Measurements from ENCODE around the gene MYO5A.

MYO5A gene

GRCh38 chr15:52334491-52335160 lies 194.1 kb downstream of the MYO5A start:
- FAIRE-seq (peak; percentile 20), DNase-seq (ENCODE audit: insufficient read length, low spot score) (no peak)
- TF ChIP-seq TAF1 (IDR thresholded peaks at IDR 0.05; ENCODE audit: low read depth, low read length) (no peak), POLR2A (IDR thresholded peaks at IDR 0.05; ENCODE audit: low read depth, low read length) (no peak), POLR2AphosphoS5 (IDR thresholded peaks at IDR 0.05; ENCODE audit: low read depth, low read length) (no peak), SPI1 (IDR thresholded peaks at IDR 0.05; ENCODE audit: low read depth, low read length) (no peak), PAX5 (IDR thresholded peaks at IDR 0.05; ENCODE audit: insufficient read depth, low read length, severe bottlenecking) (no peak), POU2F2 (IDR thresholded peaks at IDR 0.05; ENCODE audit: low read depth, low read length) (no peak)

- FAIRE-seq (peak; percentile 89), DNase-seq (ENCODE audit: insufficient read length, low spot score) (peak; percentile 21)
- TF ChIP-seq POLR2A (IDR thresholded peaks at IDR 0.05; ENCODE audit: low read depth, low read length) (no peak), PAX5 (IDR thresholded peaks at IDR 0.05; ENCODE audit: insufficient read depth, low read length, severe bottlenecking) (no peak), POLR2AphosphoS5 (IDR thresholded peaks at IDR 0.05; ENCODE audit: low read depth, low read length) (no peak), TAF1 (IDR thresholded peaks at IDR 0.05; ENCODE audit: low read depth, low read length) (no peak), SPI1 (IDR thresholded peaks at IDR 0.05; ENCODE audit: low read depth, low read length) (no peak)
Measured at GRCh38 chr15:52331490-52332240, 197.0 kb downstream of the MYO5A start.

- FAIRE-seq: peak; percentile 66
- TF ChIP-seq POLR2AphosphoS5 (IDR thresholded peaks at IDR 0.05; ENCODE audit: low read depth, low read length) (no peak), SPI1 (IDR thresholded peaks at IDR 0.05; ENCODE audit: low read depth, low read length) (no peak), PAX5 (IDR thresholded peaks at IDR 0.05; ENCODE audit: insufficient read depth, low read length, severe bottlenecking) (no peak), POLR2A (IDR thresholded peaks at IDR 0.05; ENCODE audit: low read depth, low read length) (no peak), TAF1 (IDR thresholded peaks at IDR 0.05; ENCODE audit: low read depth, low read length) (no peak), POU2F2 (IDR thresholded peaks at IDR 0.05; ENCODE audit: low read depth, low read length) (no peak)
Measured at GRCh38 chr15:52329987-52330386, 198.7 kb downstream of the MYO5A start.

DNA sequence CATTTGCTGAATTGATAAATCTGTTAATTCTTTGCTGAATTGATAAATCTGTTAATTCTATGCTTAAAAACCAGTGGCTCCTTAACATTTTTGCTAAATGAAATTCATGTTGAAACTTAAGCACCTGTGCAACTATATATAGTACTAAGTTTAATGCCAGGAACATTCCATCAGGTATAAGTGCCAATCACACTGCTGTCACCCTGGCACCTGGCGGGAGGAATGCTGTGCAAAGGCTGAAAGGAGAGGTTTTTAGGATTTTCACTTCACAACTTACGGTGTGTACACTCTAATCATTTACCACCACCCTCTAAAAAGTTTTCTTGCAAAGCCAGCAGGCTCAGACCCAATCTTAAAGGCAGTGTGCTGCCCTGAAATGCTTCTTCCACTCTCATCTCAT lies 199.5 kb downstream of the MYO5A start:
- DNase-seq (ENCODE audit: insufficient read length, low spot score) (no peak), FAIRE-seq (no peak)
- TF ChIP-seq POLR2AphosphoS5 (IDR thresholded peaks at IDR 0.05; ENCODE audit: low read depth, low read length) (no peak), PAX5 (IDR thresholded peaks at IDR 0.05; ENCODE audit: insufficient read depth, low read length, severe bottlenecking) (no peak), POLR2A (IDR thresholded peaks at IDR 0.05; ENCODE audit: low read depth, low read length) (no peak), TAF1 (IDR thresholded peaks at IDR 0.05; ENCODE audit: low read depth, low read length) (no peak), POU2F2 (IDR thresholded peaks at IDR 0.05; ENCODE audit: low read depth, low read length) (no peak), SPI1 (IDR thresholded peaks at IDR 0.05; ENCODE audit: low read depth, low read length) (no peak)

More at GRCh38 chr15:52329987-52330386, 198.7 kb downstream of the MYO5A start:
- DNase-seq (ENCODE audit: insufficient read length, low spot score): no peak

GRCh38 chr15:52328680-52329079 lies 200.0 kb downstream of the MYO5A start:
- FAIRE-seq (no peak), DNase-seq (ENCODE audit: insufficient read length, low spot score) (no peak)
- no peak for TF ChIP-seq SPI1 (IDR thresholded peaks at IDR 0.05; ENCODE audit: low read depth, low read length)
- TF ChIP-seq TAF1 (IDR thresholded peaks at IDR 0.05; ENCODE audit: low read depth, low read length): no peak
- TF ChIP-seq POU2F2 (IDR thresholded peaks at IDR 0.05; ENCODE audit: low read depth, low read length): no peak
- no peak for TF ChIP-seq POLR2AphosphoS5 (IDR thresholded peaks at IDR 0.05; ENCODE audit: low read depth, low read length)
- TF ChIP-seq PAX5 (IDR thresholded peaks at IDR 0.05; ENCODE audit: insufficient read depth, low read length, severe bottlenecking): no peak
- TF ChIP-seq POLR2A (IDR thresholded peaks at IDR 0.05; ENCODE audit: low read depth, low read length): no peak

DNA sequence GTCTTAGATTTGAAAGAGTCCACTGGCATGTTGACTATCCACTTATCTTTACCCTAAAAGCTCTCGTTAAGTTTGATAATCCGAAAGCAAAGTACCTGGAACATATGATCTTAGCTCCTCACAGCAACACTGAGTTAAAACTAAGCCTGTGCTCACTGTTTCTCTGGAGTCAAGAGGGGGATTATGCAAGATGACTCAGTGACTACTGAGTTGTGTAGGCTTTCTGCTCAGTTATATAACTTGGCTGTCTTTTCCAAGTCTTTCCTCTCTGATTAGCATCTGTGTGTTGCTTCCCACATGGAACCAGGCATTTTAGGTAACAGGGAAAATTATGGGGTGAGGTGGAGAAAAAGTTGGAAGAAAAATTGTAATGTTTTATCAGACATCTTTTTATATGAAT lies 201.9 kb downstream of the MYO5A start:
- DNase-seq (ENCODE audit: insufficient read length, low spot score) (no peak), FAIRE-seq (no peak)
- TF ChIP-seq POU2F2 (IDR thresholded peaks at IDR 0.05; ENCODE audit: low read depth, low read length) (no peak), TAF1 (IDR thresholded peaks at IDR 0.05; ENCODE audit: low read depth, low read length) (no peak)

- FAIRE-seq (no peak), DNase-seq (ENCODE audit: insufficient read length, low spot score) (no peak)
- TF ChIP-seq POLR2AphosphoS5 (IDR thresholded peaks at IDR 0.05; ENCODE audit: low read depth, low read length) (no peak), POLR2A (IDR thresholded peaks at IDR 0.05; ENCODE audit: low read depth, low read length) (no peak), PAX5 (IDR thresholded peaks at IDR 0.05; ENCODE audit: insufficient read depth, low read length, severe bottlenecking) (no peak), TAF1 (IDR thresholded peaks at IDR 0.05; ENCODE audit: low read depth, low read length) (no peak), SPI1 (IDR thresholded peaks at IDR 0.05; ENCODE audit: low read depth, low read length) (no peak), POU2F2 (IDR thresholded peaks at IDR 0.05; ENCODE audit: low read depth, low read length) (no peak)
Measured at GRCh38 chr15:52324109-52324508, 204.6 kb downstream of the MYO5A start.

DNA sequence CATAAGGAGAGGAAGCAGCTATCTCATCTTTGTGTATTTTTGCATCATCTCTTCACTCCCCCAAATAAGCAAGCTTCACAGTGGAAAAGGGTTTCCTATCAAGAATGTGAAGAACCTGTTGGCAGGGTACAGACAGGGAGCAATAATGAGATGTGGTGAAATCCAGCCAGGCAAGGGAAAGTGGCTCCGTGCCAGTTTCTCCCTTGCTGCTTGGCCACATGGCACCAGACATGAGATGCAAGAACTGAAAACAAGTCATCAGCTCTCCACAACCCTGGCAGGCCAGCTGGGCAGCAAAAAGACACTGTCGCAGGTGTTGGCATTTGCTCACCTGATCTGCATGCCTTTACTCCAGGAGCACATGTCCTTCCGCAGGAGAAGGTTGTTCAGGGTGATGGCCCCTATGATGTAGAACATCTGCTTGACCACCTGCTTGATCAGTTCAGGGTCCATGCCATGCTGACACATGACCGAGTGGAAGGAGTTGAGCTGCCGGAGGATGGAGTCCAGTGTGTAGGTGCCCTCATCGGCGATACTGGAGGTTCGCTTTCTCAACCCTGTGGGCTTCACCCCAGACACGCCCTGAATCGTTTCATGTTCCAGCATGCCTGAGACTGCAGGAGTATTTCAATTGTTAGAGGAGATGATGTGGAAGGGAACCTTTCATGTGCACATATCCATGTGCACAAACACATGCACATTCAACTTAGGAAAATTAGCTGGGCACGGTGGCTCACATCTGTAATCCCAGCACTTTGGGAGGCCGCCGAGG lies 209.8 kb downstream of the MYO5A start:
- no peak for DNase-seq (ENCODE audit: insufficient read length, low spot score)
- no peak for TF ChIP-seq SPI1 (IDR thresholded peaks at IDR 0.05; ENCODE audit: low read depth, low read length)
- no peak for TF ChIP-seq POLR2A (IDR thresholded peaks at IDR 0.05; ENCODE audit: low read depth, low read length)
- TF ChIP-seq PAX5 (IDR thresholded peaks at IDR 0.05; ENCODE audit: insufficient read depth, low read length, severe bottlenecking): no peak
- TF ChIP-seq TAF1 (IDR thresholded peaks at IDR 0.05; ENCODE audit: low read depth, low read length): no peak
- FAIRE-seq: peak; percentile 71

DNA sequence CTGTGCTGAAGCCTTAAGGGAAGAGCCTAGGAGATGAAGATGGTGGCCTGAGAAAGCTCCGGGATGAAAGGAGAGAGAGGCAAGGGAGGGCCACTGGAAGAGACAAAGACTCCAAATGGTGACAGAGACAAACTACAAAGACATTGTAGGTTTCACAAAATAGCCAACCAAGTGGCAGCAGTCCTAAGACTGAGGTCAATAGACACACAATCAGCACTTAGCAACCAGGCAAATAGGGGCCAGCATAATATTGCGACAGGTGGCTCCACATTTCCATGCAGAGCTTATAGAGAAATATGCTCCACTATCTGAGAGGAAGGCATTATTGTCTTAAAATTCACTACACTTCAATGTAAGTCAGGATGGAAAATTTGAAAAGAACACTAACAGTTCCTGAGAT lies 211.0 kb downstream of the MYO5A start:
- no peak for FAIRE-seq
- no peak for TF ChIP-seq TAF1 (IDR thresholded peaks at IDR 0.05; ENCODE audit: low read depth, low read length)
- TF ChIP-seq POU2F2 (IDR thresholded peaks at IDR 0.05; ENCODE audit: low read depth, low read length): no peak
- TF ChIP-seq SPI1 (IDR thresholded peaks at IDR 0.05; ENCODE audit: low read depth, low read length): no peak
- no peak for TF ChIP-seq POLR2AphosphoS5 (IDR thresholded peaks at IDR 0.05; ENCODE audit: low read depth, low read length)
- TF ChIP-seq PAX5 (IDR thresholded peaks at IDR 0.05; ENCODE audit: insufficient read depth, low read length, severe bottlenecking): no peak
- no peak for TF ChIP-seq POLR2A (IDR thresholded peaks at IDR 0.05; ENCODE audit: low read depth, low read length)

More for the DNA sequence above, 211.0 kb downstream of the MYO5A start:
- no peak for DNase-seq (ENCODE audit: insufficient read length, low spot score)
